ENCODE measurements around the gene NFAT5. TPM values are rescaled to one million over a fixed set of nuclear protein-coding genes. Genes with fewer than 3 reads are reported as not detected.

NFAT5 gene
- total RNA-seq, 1 experiment from 2014 or later = 34.8 TPM

DNA sequence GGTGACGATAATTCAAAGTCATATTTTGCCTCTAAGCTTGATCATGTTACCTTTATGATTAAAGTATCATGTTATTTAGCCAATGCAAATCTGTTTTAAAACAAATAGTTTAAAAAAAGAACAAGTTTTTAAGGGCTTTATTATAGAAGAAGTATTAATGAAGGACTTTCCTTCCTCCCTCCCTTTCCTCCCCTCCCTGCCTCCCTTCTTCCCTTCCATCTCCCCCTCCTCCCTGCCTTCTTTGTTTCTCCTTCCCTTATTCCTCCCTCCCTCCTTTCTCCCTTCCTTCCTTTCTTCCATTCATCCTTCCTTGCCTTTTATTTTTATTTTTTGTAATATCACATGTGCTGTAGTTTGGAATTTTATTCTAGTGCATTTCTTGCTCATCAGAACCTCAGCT, 134.1 kb downstream of the NFAT5 start:
- Histone ChIP-seq H3K36me3 (ENCODE audit: insufficient read depth, low read length, poor library complexity, severe bottlenecking) (peaks cover 18% of the 10 kb centered on the region), H3K9me3 (ENCODE audit: low read depth, low read length, poor library complexity, severe bottlenecking) (no peaks in the 10 kb centered on the region), H3K27ac (ENCODE audit: low read depth, low read length, poor library complexity, severe bottlenecking) (no peak overlapping the region), H3K4me3 (ENCODE audit: low read depth, low read length, poor library complexity, severe bottlenecking) (no peak overlapping the region), H3K4me1 (ENCODE audit: insufficient read depth, low read length, poor library complexity, severe bottlenecking) (no peaks in the 10 kb centered on the region), H3K27me3 (replicated peaks; ENCODE audit: insufficient read depth, low read depth, low read length, poor library complexity) (no peaks in the 10 kb centered on the region)
- CTCF ChIA-PET = interaction anchor here (0.6 kb wide), 1 partner anchor 55 kb away, joined by 4 read pairs; the partner anchor contains the start of gene NOB1
- POLR2A ChIA-PET (ENCODE audit: low non-redundant PET) = no interaction called here
- intact Hi-C loops (cut with micrococcal nuclease; ENCODE audit: unreplicated experiment) = loop anchor here (10.0 kb wide), 1 partner anchor 235 kb away; no protein-coding TSS in a partner anchor
- TF ChIP-seq, protein P1, sequence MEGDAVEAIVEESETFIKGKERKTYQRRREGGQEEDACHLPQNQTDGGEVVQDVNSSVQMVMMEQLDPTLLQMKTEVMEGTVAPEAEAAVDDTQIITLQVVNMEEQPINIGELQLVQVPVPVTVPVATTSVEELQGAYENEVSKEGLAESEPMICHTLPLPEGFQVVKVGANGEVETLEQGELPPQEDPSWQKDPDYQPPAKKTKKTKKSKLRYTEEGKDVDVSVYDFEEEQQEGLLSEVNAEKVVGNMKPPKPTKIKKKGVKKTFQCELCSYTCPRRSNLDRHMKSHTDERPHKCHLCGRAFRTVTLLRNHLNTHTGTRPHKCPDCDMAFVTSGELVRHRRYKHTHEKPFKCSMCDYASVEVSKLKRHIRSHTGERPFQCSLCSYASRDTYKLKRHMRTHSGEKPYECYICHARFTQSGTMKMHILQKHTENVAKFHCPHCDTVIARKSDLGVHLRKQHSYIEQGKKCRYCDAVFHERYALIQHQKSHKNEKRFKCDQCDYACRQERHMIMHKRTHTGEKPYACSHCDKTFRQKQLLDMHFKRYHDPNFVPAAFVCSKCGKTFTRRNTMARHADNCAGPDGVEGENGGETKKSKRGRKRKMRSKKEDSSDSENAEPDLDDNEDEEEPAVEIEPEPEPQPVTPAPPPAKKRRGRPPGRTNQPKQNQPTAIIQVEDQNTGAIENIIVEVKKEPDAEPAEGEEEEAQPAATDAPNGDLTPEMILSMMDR (conservative IDR thresholded peaks at IDR 0.05; ENCODE audit: low read depth, low read length) = no peak
- no peak for TF ChIP-seq EZH2 (IDR thresholded peaks at IDR 0.05; ENCODE audit: borderline replicate concordance, low read depth, low read length, poor library complexity, severe bottlenecking)
- DNase-seq (ENCODE audit: low spot score) = no peak
- no TSS peak for BruUV-seq (replicated peaks)

DNA sequence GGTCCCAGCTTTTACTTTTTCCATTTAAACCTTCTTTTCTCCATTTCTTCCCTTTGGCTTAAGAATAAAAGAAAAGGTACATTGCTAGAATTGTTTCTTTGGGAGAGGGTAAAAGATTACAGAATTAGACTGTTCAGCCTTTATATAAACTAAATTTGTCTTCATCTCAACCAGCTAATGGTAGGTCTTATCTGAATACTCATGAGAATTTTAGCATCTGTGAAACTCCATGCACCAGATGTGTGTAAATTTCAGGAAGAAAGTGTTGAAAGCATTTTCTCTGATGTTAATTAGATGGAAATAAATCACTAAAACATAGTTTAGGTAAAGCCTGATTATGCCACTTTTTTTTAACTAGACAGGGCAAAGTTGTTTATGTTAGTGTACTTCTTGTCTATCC, 135.7 kb downstream of the NFAT5 start:
- Histone ChIP-seq H3K9me3 (ENCODE audit: low read depth, low read length, poor library complexity, severe bottlenecking) (no peaks in the 10 kb centered on the region), H3K4me3 (ENCODE audit: low read depth, low read length, poor library complexity, severe bottlenecking) (no peak overlapping the region), H3K36me3 (ENCODE audit: insufficient read depth, low read length, poor library complexity, severe bottlenecking) (peaks cover 10% of the 10 kb centered on the region), H3K27me3 (replicated peaks; ENCODE audit: insufficient read depth, low read depth, low read length, poor library complexity) (no peaks in the 10 kb centered on the region), H3K27ac (ENCODE audit: low read depth, low read length, poor library complexity, severe bottlenecking) (no peak overlapping the region), H3K4me1 (ENCODE audit: insufficient read depth, low read length, poor library complexity, severe bottlenecking) (no peaks in the 10 kb centered on the region)
- intact Hi-C loops (cut with micrococcal nuclease; ENCODE audit: unreplicated experiment) = loop anchor here (10.0 kb wide), 1 partner anchor 233 kb away; no protein-coding TSS in a partner anchor
- TF ChIP-seq, protein P1 (conservative IDR thresholded peaks at IDR 0.05; ENCODE audit: low read depth, low read length) = no peak
- no peak for TF ChIP-seq EZH2 (IDR thresholded peaks at IDR 0.05; ENCODE audit: borderline replicate concordance, low read depth, low read length, poor library complexity, severe bottlenecking)
- DNase-seq (ENCODE audit: low spot score) = no peak
- BruUV-seq (replicated peaks) = no TSS peak
- ChIA-PET CTCF (no interaction called here), POLR2A (ENCODE audit: low non-redundant PET) (no interaction called here)

DNA sequence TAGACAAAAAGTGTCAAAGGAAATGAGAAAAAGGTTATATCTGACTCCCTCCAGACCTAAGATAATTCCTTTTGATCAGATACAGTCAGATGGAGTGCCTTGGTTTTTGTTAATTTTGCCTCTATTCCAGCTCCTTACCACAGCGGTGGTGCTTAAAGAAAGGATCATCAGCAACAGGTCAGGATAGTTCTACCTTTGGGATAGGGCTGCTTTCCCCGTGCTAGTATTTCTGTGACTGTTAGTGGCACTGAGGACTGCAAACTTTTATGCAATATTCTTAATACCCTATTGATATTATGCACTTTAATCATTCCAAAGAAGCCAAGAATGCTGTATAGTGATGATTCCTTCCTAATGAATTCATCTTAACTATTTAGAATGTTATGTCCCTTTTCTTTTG, 136.1 kb downstream of the NFAT5 start:
- H3K36me3 ChIP-seq (ENCODE audit: insufficient read depth, low read length, poor library complexity, severe bottlenecking) = peaks cover 10% of the 10 kb centered on the region
- BruUV-seq (replicated peaks) = no TSS peak

More for the DNA sequence above, 136.1 kb downstream of the NFAT5 start:
- H3K27ac ChIP-seq (ENCODE audit: low read depth, low read length, poor library complexity, severe bottlenecking) = no peak overlapping the region
- intact Hi-C loops (cut with micrococcal nuclease; ENCODE audit: unreplicated experiment) = loop anchor here (10.0 kb wide), 1 partner anchor 233 kb away; no protein-coding TSS in a partner anchor
- ChIA-PET CTCF (no interaction called here), POLR2A (ENCODE audit: low non-redundant PET) (no interaction called here)
- no peak for DNase-seq (ENCODE audit: low spot score)
- H3K4me1 ChIP-seq (ENCODE audit: insufficient read depth, low read length, poor library complexity, severe bottlenecking) = no peaks in the 10 kb centered on the region
- no peaks in the 10 kb centered on the region for H3K9me3 ChIP-seq (ENCODE audit: low read depth, low read length, poor library complexity, severe bottlenecking)
- no peak overlapping the region for H3K4me3 ChIP-seq (ENCODE audit: low read depth, low read length, poor library complexity, severe bottlenecking)
- TF ChIP-seq, protein P1 (conservative IDR thresholded peaks at IDR 0.05; ENCODE audit: low read depth, low read length) = no peak
- TF ChIP-seq EZH2 (IDR thresholded peaks at IDR 0.05; ENCODE audit: borderline replicate concordance, low read depth, low read length, poor library complexity, severe bottlenecking) = no peak
- no peaks in the 10 kb centered on the region for H3K27me3 ChIP-seq (replicated peaks; ENCODE audit: insufficient read depth, low read depth, low read length, poor library complexity)

All from A673 (cell line).